IMR-90 (cell line): ENCODE results near the gene RHOG. TPM values are rescaled to one million over a fixed set of nuclear protein-coding genes. Genes with fewer than 3 reads are reported as not detected.

ENCODE experiments used
- ATAC-seq: fragments of 200-7000 bp; cut with Tn5 transposase; 2 replicates; pipeline ENCODE4 v1.9.1; 2020; ENCODE audit warnings: low read depth, mild to moderate bottlenecking, moderate library complexity
- BruUV-seq: library from RNA; stranded (reverse); fragments of 400-500 nt; replicated peaks from 2 replicates; lab custom pipeline; 2021; lab: Mats Ljungman, UMichigan
- CTCF ChIA-PET: fragments of 300-600 bp; formaldehyde crosslinking; extraction: SDS; loops from one replicate; lab custom pipeline; 2021; ENCODE audit warnings: antibody characterized with exemption; lab: Yijun Ruan, JAX
- POLR2A ChIA-PET: fragments of 300-600 bp; sonication (Branson Sonifier 250); formaldehyde crosslinking; loops from one replicate; lab custom pipeline; 2022; ENCODE audit warnings: antibody characterized with exemption; ENCODE audit not compliant: unreplicated experiment; lab: Charles Lee
- DNase-seq: peaks from one replicate; pipeline ENCODE4 v3.0.0; 2013
- H2AFZ ChIP-seq: replicated peaks from 2 replicates; pipeline ENCODE3; 2013; ENCODE audit warnings: low read length, mild to moderate bottlenecking; ENCODE audit not compliant: poor library complexity
- H2AK5ac ChIP-seq: 2 replicates; pipeline ENCODE4 v1.6.1; 2013; ENCODE audit warnings: low read depth, low read length, inconsistent platforms
- H2AK9ac ChIP-seq: replicated peaks from 2 replicates; pipeline ENCODE3; 2013; ENCODE audit warnings: mild to moderate bottlenecking, low read depth, low read length, moderate library complexity; ENCODE audit not compliant: poor library complexity
- H2BK120ac ChIP-seq: 2 replicates; pipeline ENCODE4 v1.6.1; 2013; ENCODE audit warnings: low read depth, low read length, inconsistent platforms
- H2BK15ac ChIP-seq: 3 replicates; pipeline ENCODE4 v1.6.1; 2013; ENCODE audit warnings: low read depth, low read length, inconsistent platforms
- H2BK20ac ChIP-seq: 2 replicates; pipeline ENCODE4 v1.6.1; 2013; ENCODE audit warnings: low read depth, mild to moderate bottlenecking, inconsistent platforms, low read length, moderate library complexity
- H2BK5ac ChIP-seq: 2 replicates; pipeline ENCODE4 v1.6.1; 2013; ENCODE audit warnings: mild to moderate bottlenecking, low read depth, low read length, inconsistent platforms; ENCODE audit not compliant: poor library complexity, severe bottlenecking
- H3K14ac ChIP-seq: replicated peaks from 2 replicates; pipeline ENCODE4 v1.6.1; 2013; ENCODE audit warnings: low read depth, low read length, inconsistent platforms
- H3K18ac ChIP-seq: 2 replicates; pipeline ENCODE4 v1.6.1; 2013; ENCODE audit warnings: low read depth, low read length, control low read depth
- H3K23ac ChIP-seq: 2 replicates; pipeline ENCODE4 v1.6.1; 2013; ENCODE audit warnings: low read depth, low read length, inconsistent platforms
- H3K27ac ChIP-seq: 2 replicates; pipeline ENCODE4 v1.5.1; 2013; ENCODE audit warnings: mild to moderate bottlenecking, control low read depth, low read length; ENCODE audit not compliant: insufficient read depth
- H3K27me3 ChIP-seq: 2 replicates; pipeline ENCODE4 v1.6.1; 2013; ENCODE audit warnings: low read length; ENCODE audit not compliant: control insufficient read depth, insufficient read depth
- H3K36me3 ChIP-seq: 2 replicates; pipeline ENCODE4 v1.6.1; 2013; ENCODE audit warnings: low read length, mixed read lengths; ENCODE audit not compliant: control insufficient read depth, insufficient read depth
- H3K4ac ChIP-seq: 2 replicates; pipeline ENCODE4 v1.6.1; 2013; ENCODE audit warnings: low read depth, low read length, inconsistent platforms
- H3K4me1 ChIP-seq: 2 replicates; pipeline ENCODE4 v1.6.1; 2013; ENCODE audit warnings: low read length, mixed read lengths; ENCODE audit not compliant: control insufficient read depth, insufficient read depth
- H3K4me2 ChIP-seq: 2 replicates; pipeline ENCODE4 v1.6.1; 2013; ENCODE audit warnings: low read depth, mild to moderate bottlenecking, control low read depth, low read length, moderate library complexity
- H3K4me3 ChIP-seq: 2 replicates; pipeline ENCODE4 v1.5.1; 2013; ENCODE audit warnings: low read depth, mild to moderate bottlenecking, control low read depth, low read length, moderate library complexity; ENCODE audit not compliant: insufficient read depth
- H3K56ac ChIP-seq: 2 replicates; pipeline ENCODE4 v1.6.1; 2013; ENCODE audit warnings: low read length, inconsistent platforms; ENCODE audit not compliant: insufficient read depth; ENCODE audit errors: extremely low read depth
- H3K79me1 ChIP-seq, 2 experiments: 2 replicates each; pipeline ENCODE4 v1.6.1; 2013; ENCODE audit warnings: low read length in 2 of 2, inconsistent platforms in 1 of 2, low read depth in 1 of 2
- H3K9ac ChIP-seq: 2 replicates; pipeline ENCODE4 v1.6.1; 2013; ENCODE audit warnings: low read depth, low read length, control low read depth
- H3K9me1 ChIP-seq: 2 replicates; pipeline ENCODE4 v1.6.1; 2013; ENCODE audit warnings: low read length, inconsistent platforms; ENCODE audit not compliant: insufficient read depth
- H3K9me3 ChIP-seq: 2 replicates; pipeline ENCODE4 v1.6.1; 2013; ENCODE audit warnings: low read length; ENCODE audit not compliant: control insufficient read depth, insufficient read depth
- H4K20me1 ChIP-seq: 2 replicates; pipeline ENCODE4 v1.6.1; 2013; ENCODE audit warnings: low read length, inconsistent platforms; ENCODE audit not compliant: insufficient read depth
- H4K5ac ChIP-seq: 2 replicates; pipeline ENCODE4 v1.6.1; 2013; ENCODE audit warnings: mild to moderate bottlenecking, low read depth, low read length, control low read depth
- H4K8ac ChIP-seq, 2 experiments: 2 replicates each; pipeline ENCODE4 v1.6.1; 2013; ENCODE audit warnings: low read depth in 2 of 2, low read length in 2 of 2, control low read depth in 1 of 2, inconsistent platforms in 1 of 2
- H4K91ac ChIP-seq: 2 replicates; pipeline ENCODE4 v1.6.1; 2013; ENCODE audit warnings: low read depth, low read length, inconsistent platforms; ENCODE audit not compliant: insufficient read depth
- BHLHE40 ChIP-seq: fragments of 150-350 bp; IDR thresholded peaks from 2 replicates; pipeline ENCODE4 v1.6.1; 2016; ENCODE audit warnings: mild to moderate bottlenecking, low read depth, low read length
- CEBPB ChIP-seq: IDR thresholded peaks from 2 replicates; pipeline ENCODE4 v1.6.1; 2012; ENCODE audit warnings: low read depth, low read length, improper control_type of control experiment
- CHD1 ChIP-seq: IDR thresholded peaks from 2 replicates; pipeline ENCODE4 v1.6.1; 2012; ENCODE audit warnings: low read depth, low read length, improper control_type of control experiment
- CTCF ChIP-seq: conservative IDR thresholded peaks from 2 replicates; pipeline ENCODE4 v1.5.1; 2012; ENCODE audit warnings: mild to moderate bottlenecking, low read depth, low read length, improper control_type of control experiment
- ELK1 ChIP-seq: fragments of 150-350 bp; IDR thresholded peaks from 2 replicates; pipeline ENCODE4 v1.6.1; 2016; ENCODE audit warnings: low read depth, mild to moderate bottlenecking, low read length, moderate library complexity, borderline replicate concordance
- FOS ChIP-seq: fragments of 150-350 bp; IDR thresholded peaks from 2 replicates; pipeline ENCODE4 v1.6.1; 2016; ENCODE audit warnings: low read depth, low read length
- MAFK ChIP-seq: IDR thresholded peaks from 2 replicates; pipeline ENCODE4 v1.6.1; 2012; ENCODE audit warnings: low read depth, low read length, improper control_type of control experiment
- MAZ ChIP-seq: IDR thresholded peaks from 2 replicates; pipeline ENCODE4 v1.6.1; 2012; ENCODE audit warnings: low read depth, mild to moderate bottlenecking, low read length, improper control_type of control experiment, moderate library complexity, borderline replicate concordance
- MXI1 ChIP-seq: IDR thresholded peaks from 2 replicates; pipeline ENCODE4 v1.6.1; 2012; ENCODE audit warnings: low read depth, mild to moderate bottlenecking, low read length, moderate library complexity, borderline replicate concordance
- NFE2L2 ChIP-seq: fragments of 150-350 bp; IDR thresholded peaks from 2 replicates; pipeline ENCODE4 v1.6.1; 2016; ENCODE audit warnings: low read depth, mild to moderate bottlenecking, low read length
- POLR2A ChIP-seq: IDR thresholded peaks from 2 replicates; pipeline ENCODE4 v1.6.1; 2012; ENCODE audit warnings: mild to moderate bottlenecking, low read depth, low read length
- RAD21 ChIP-seq: IDR thresholded peaks from 2 replicates; pipeline ENCODE4 v1.6.1; 2012; ENCODE audit warnings: low read length, improper control_type of control experiment
- RCOR1 ChIP-seq: IDR thresholded peaks from 2 replicates; pipeline ENCODE4 v1.6.1; 2012; ENCODE audit warnings: mild to moderate bottlenecking, low read length, improper control_type of control experiment; ENCODE audit not compliant: insufficient replicate concordance
- RFX5 ChIP-seq: IDR thresholded peaks from 2 replicates; pipeline ENCODE4 v1.8.0; 2012; ENCODE audit warnings: low read depth, mild to moderate bottlenecking, low read length, moderate library complexity
- SMC3 ChIP-seq: fragments of 150-350 bp; IDR thresholded peaks from 2 replicates; pipeline ENCODE4 v1.6.1; 2016; ENCODE audit warnings: low read depth, mild to moderate bottlenecking, antibody characterized with exemption, low read length, moderate library complexity
- USF2 ChIP-seq: fragments of 150-350 bp; IDR thresholded peaks from 2 replicates; pipeline ENCODE4 v1.6.1; 2017; ENCODE audit warnings: mild to moderate bottlenecking, antibody characterized with exemption, low read length, low read depth
- WGBS, 2 experiments: methylation state at CpG; one replicate each; pipeline versions ENCODE4 v1.1.5 to v1.1.7; 2013; ENCODE audit warnings: missing lambda C conversion rate in 2 of 2; ENCODE audit not compliant: insufficient read length in 1 of 2; ENCODE audit errors: extremely low coverage in 2 of 2; 5-methylcytosine and 5-hydroxymethylcytosine counted together
- dilution Hi-C: fragments of 300-500 bp; cut with HindIII; formaldehyde crosslinking; loops from one replicate; pipeline ENCODE4 v1.14.3; 2018; ENCODE audit warnings: low sequenced_read_pairs; ENCODE audit not compliant: unreplicated experiment
- in situ Hi-C: fragments of 300-500 bp; cut with MboI; formaldehyde crosslinking; loops from 3 replicates; pipeline ENCODE4 v1.14.3; 2019; ENCODE audit warnings: low sequenced_read_pairs, inconsistent platforms, mixed read lengths
- intact Hi-C: fragments of 100-400 bp; cut with micrococcal nuclease; formaldehyde crosslinking; loops from 2 replicates; pipeline ENCODE4 v1.10.0; 2022
- polyA plus RNA-seq, 3 experiments: library from polyadenylated mRNA; depleted of rRNA; stranded (reverse); fragments of >200 nt; gene quantifications; 2 replicates each; pipeline ENCODE4 v1.2.3, GENCODE V29; 2012; ENCODE audit warnings: low replicate concordance in 1 of 3
- total RNA-seq: library from RNA; depleted of rRNA; stranded (reverse); fragments of >200 nt; gene quantifications from 2 replicates; pipeline ENCODE4 v1.2.3, GENCODE V29; 2012

RHOG gene
- total and polyA plus RNA-seq, 2 of the 4 experiments (the other 2 are of a cell fraction): 16.3 to 114 TPM

GRCh38 chr11:3873712-3874349 lies 33.1 kb upstream of the RHOG start:
- DNase-seq (no peak), ATAC-seq (no peak)
- dilution Hi-C loops (no loop called here), in situ Hi-C loops (no loop called here), intact Hi-C loops (no loop called here)
- no peak overlapping the region for H2AK5ac ChIP-seq
- H3K23ac ChIP-seq: no peak overlapping the region
- H3K4me1 ChIP-seq: peaks cover 2% of the 10 kb centered on the region; the same call in 1 of the 2 replicates
- no peak overlapping the region for H3K18ac ChIP-seq
- H3K9me3 ChIP-seq: no peaks in the 10 kb centered on the region
- peak overlapping the region; percentile 62 for H2AFZ ChIP-seq
- BruUV-seq: no TSS peak
- no peak overlapping the region for H4K5ac ChIP-seq
- no peak overlapping the region for H3K4me2 ChIP-seq
- H2BK120ac ChIP-seq: no peak overlapping the region
- no peak overlapping the region for H3K9ac ChIP-seq
- H2BK15ac ChIP-seq: no peak overlapping the region
- peaks cover 18 to 22% of the 10 kb centered on the region in 2 experiments for H3K79me1 ChIP-seq
- CTCF ChIA-PET: interaction anchor here (1.0 kb wide), 2 partner anchors 7 to 19 kb away, joined by 3 to 4 read pairs; partner anchors contain the start of gene STIM1
- no peaks in the 10 kb centered on the region for H3K36me3 ChIP-seq
- H2BK5ac ChIP-seq: no peak overlapping the region
- no peaks in the 10 kb centered on the region for H3K27me3 ChIP-seq
- H3K9me1 ChIP-seq: peaks cover 3% of the 10 kb centered on the region; the same call in 1 of the 2 replicates
- no CpG with 5 or more reads among the region's 2 CpGs for WGBS, 2 experiments
- no peak overlapping the region for H2BK20ac ChIP-seq
- no peak overlapping the region for H4K8ac ChIP-seq
- POLR2A ChIA-PET: no interaction called here
- no peak overlapping the region for H4K91ac ChIP-seq
- no peak overlapping the region for H2AK9ac ChIP-seq
- TF ChIP-seq SMC3 (no peak), MAFK (no peak), RCOR1 (no peak), CTCF (no peak), BHLHE40 (no peak), CHD1 (no peak), USF2 (no peak), RAD21 (no peak), POLR2A (no peak), FOS (no peak), MXI1 (no peak), RFX5 (no peak), NFE2L2 (no peak), CEBPB (no peak), ELK1 (no peak), MAZ (no peak)
- no peak overlapping the region for H3K4me3 ChIP-seq
- no peak overlapping the region for H3K27ac ChIP-seq
- H4K20me1 ChIP-seq: peaks cover 10% of the 10 kb centered on the region; the same call in 1 of the 2 replicates
- H3K14ac ChIP-seq: no peak overlapping the region
- no peak overlapping the region for H3K56ac ChIP-seq
- no peak overlapping the region for H3K4ac ChIP-seq
